Epithelial cell of proximal tubule (primary cell): Measurements from ENCODE around the gene UCHL3. TPM values are rescaled to one million over a fixed set of nuclear protein-coding genes. Genes with fewer than 3 reads are reported as not detected.

Source experiments
- DNase-seq: peaks from one replicate; pipeline ENCODE4 v3.0.0-alpha.2; 2011; ENCODE audit warnings: low read depth
- H3K4me3 ChIP-seq: 2 replicates; pipeline ENCODE4 v1.5.1; 2011; ENCODE audit warnings: low read depth, mild to moderate bottlenecking, low read length
- total RNA-seq: library from RNA; depleted of rRNA; stranded (reverse); fragments of >200 nt; gene quantifications from 2 replicates; pipeline ENCODE4 v1.2.3, GENCODE V29; 2015
- TF ChIP-seq, protein P1 (sequence below): conservative IDR thresholded peaks from 2 replicates; pipeline ENCODE4 v1.5.1; 2012; ENCODE audit warnings: low read depth, mild to moderate bottlenecking, low read length

Gene UCHL3
- total RNA-seq, 1 donor from 2014 or later: 84.0 TPM

DNA sequence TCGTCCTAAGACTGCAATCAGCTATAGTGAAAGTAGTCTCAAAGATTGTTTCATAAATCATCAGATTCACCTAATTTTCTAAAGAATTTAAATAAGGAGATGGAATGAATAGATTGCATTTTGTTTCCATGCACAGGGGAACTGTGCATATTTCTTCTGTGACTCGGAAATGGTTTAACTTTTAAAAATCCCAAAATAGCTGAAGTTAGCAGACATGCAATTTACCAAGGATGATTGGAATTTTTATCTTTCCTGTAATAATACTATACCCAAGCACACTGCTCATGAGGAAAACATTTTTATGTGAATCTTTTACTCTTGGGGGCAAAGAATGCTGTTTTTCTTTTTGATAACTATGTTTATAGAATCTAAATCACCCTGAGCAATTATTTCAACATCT, 71.6 kb downstream of the UCHL3 start:
- no peak for DNase-seq
- no peak overlapping the region for H3K4me3 ChIP-seq
- TF ChIP-seq, protein P1, sequence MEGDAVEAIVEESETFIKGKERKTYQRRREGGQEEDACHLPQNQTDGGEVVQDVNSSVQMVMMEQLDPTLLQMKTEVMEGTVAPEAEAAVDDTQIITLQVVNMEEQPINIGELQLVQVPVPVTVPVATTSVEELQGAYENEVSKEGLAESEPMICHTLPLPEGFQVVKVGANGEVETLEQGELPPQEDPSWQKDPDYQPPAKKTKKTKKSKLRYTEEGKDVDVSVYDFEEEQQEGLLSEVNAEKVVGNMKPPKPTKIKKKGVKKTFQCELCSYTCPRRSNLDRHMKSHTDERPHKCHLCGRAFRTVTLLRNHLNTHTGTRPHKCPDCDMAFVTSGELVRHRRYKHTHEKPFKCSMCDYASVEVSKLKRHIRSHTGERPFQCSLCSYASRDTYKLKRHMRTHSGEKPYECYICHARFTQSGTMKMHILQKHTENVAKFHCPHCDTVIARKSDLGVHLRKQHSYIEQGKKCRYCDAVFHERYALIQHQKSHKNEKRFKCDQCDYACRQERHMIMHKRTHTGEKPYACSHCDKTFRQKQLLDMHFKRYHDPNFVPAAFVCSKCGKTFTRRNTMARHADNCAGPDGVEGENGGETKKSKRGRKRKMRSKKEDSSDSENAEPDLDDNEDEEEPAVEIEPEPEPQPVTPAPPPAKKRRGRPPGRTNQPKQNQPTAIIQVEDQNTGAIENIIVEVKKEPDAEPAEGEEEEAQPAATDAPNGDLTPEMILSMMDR: no peak

DNA sequence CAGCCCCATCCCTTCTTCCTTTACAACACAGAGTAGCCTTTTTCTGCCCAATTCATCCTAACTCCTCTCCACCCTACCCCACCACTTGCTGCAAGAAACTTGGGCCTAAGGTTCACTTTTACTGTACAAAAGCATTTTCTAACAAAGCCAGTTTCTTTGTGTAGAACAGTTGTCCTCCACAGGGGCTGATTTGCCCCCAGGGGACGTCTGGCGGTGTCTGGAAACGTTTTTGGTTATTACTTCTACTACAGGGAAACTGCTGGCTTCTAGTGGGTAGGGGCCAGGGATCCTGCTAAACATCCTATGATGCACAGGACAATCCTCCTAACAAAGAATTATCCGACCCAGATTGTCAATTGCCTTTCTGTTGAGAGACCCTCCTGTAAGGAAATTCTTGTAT, 79.2 kb downstream of the UCHL3 start:
- TF ChIP-seq, protein P1: no peak
- DNase-seq: no peak
- no peak overlapping the region for H3K4me3 ChIP-seq

DNA sequence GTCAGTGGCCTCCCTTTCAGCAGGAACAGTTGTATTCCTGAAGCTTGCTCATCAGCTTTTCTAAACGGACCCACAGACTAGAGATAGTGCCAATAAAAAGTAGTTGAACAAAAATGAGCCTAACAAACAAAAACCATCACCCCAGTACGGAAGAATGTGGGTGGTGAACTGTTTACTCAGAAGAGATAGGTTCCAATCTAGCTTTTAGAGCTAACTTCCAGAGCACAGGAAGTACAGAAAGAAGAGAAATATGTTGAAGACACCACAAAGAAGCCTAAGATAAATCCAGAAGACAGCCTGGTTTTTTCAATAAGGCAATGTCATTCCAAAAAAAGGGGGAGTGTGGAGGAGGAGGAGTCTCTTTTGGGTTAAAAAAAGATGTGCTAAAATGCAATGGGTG, 83.7 kb downstream of the UCHL3 start:
- DNase-seq: no peak
- TF ChIP-seq, protein P1: no peak

DNA sequence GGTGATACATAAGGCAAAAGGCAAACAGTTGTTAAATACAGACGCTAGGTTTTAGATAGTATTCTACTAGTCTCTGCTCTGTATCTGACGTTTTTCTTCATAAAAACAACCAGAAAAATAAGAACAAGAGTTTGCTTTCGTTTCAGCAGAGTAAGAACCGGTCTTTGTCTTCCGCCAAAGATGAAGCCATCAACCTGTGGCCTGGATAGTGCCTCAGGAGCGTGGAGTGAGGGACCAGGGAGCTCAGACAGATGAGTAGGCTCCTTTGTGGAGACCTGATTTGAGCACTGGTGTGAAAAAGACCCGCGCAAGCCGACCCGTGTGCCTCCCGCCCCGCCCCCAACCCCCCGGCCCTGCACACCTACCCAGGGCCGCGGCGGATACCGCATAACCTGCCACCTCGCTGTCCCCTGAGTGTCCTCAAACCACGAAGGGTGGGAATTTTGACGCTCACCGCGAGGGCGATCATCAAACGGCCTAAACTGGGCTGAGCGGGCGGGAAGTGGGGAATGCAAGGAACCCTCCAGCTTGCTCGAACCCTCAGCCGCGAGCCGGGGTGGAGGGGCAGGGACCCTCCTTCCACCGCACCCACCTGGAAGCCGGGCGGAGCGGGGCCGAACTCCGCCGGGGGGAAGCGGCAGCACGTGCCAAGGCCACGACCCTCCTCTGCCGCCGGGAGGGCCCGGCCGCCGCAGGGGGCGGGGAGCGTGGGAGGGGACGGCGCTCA, 85.7 kb downstream of the UCHL3 start:
- TF ChIP-seq, protein P1: no peak
- no peak for DNase-seq
- peak overlapping the region; percentile 86 for H3K4me3 ChIP-seq

More for the DNA sequence above, 83.7 kb downstream of the UCHL3 start:
- H3K4me3 ChIP-seq: no peak overlapping the region

DNA sequence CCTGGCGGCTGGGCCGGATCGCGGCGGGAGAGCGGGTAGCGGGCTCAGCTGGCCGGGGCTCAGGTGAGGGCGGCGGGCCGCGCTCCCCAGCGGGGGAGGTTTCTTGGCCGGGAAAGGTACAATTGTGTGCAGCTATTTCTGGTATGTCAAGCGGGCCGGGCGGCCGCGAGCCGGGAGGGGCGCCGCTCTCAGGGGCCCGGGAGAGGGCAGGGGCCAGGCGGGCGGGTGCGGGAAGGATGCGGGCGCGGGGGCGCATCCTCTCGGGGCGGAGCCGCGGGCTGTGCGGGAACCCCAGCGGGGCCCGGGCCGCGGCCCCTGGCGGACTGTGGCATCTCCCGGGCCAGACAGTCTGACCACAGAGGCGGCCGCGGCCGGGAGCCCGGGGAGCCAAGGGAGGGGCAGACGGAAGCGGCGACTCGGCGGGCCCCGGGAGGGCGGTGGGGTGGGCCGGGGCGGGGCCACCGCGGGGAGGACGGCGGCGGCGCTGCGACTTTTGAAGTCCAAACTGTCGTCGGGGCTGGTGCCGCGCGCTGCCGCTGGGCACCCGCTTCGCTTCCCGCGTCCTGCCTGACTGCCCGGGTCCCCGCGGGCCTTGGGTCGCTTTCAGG, 86.3 kb downstream of the UCHL3 start, which contains the start of gene LMO7:
LMO7 (plus strand) TSS at position 503 of the 608 bp plus-strand sequence. CDS start 328 bp downstream, outside the sequence.
- no peak for DNase-seq
- peak within 1 kb of the TSS; percentile 86 for H3K4me3 ChIP-seq
- TF ChIP-seq, protein P1: no peak

DNA sequence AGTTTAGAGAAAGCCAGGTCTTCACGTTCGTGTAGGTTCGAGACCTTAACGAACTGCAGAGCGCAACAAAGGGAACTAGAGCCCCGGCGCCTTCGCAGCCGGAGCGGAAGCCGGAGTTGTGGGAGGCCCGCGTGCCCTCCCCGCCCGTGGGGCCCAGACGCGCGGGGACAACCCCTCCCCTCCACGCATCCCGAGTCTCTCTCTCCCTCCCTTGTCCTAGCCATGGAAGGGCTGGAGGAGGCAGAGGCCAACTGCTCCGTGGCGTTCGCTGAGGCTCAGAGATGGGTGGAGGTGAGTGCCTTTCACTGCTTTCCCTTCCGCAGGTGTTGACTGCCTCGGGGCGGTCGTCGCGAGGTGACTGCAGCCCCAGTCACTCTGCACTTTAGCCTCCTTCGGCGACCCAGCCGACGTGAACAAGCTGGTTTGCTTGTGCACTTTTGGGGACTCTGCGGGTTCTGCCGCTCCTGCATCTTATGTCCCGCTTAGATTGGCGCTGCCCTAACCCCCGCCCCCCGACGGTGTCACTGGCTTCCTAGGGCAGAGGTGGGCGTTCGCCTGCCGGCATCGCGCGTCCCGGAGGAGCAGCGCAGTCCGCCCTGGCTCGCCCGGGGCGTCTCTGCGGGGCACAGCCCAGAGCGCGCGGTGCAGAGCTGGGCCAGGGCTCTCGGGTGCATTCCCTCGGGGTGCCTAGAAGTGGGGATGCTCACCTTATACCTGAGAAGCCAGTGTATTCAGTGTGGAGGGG, 87.0 kb downstream of the UCHL3 start:
- TF ChIP-seq, protein P1: no peak
- peak overlapping the region; percentile 86 for H3K4me3 ChIP-seq
- DNase-seq: no peak
